HCT116 (cell line): Measurements from ENCODE around the gene FKBP9. TPM values are rescaled to one million over a fixed set of nuclear protein-coding genes. Genes with fewer than 3 reads are reported as not detected.

Source experiments
- ATAC-seq: fragments of 200-7000 bp; cut with Tn5 transposase; 2 replicates; pipeline ENCODE4 v1.9.1; 2020; ENCODE audit warnings: mild to moderate bottlenecking, moderate library complexity
- BruUV-seq: library from RNA; stranded (reverse); fragments of 400-500 nt; replicated peaks from 2 replicates; lab custom pipeline; 2021; lab: Mats Ljungman, UMichigan
- CTCF ChIA-PET: fragments of 300-600 bp; sonication (Branson Sonifier 250); formaldehyde crosslinking; loops from one replicate; lab custom pipeline; 2021; ENCODE audit warnings: antibody characterized with exemption; lab: Charles Lee
- POLR2A ChIA-PET: fragments of 300-600, 350-600 bp; sonication (Branson Sonifier 250); formaldehyde crosslinking; loops from one replicate; lab custom pipeline; 2021; ENCODE audit warnings: antibody characterized with exemption; lab: Charles Lee
- RAD21 ChIA-PET, 2 experiments: fragments of 300-600 bp; sonication (Branson Sonifier 250); formaldehyde crosslinking; loops; one replicate each; lab custom pipeline; 2023; ENCODE audit warnings: low total read pairs in 2 of 2; ENCODE audit not compliant: uncharacterized antibody in 2 of 2, unreplicated experiment in 2 of 2, low non-redundant PET in 1 of 2; lab: Charles Lee
- DNase-seq: peaks from one replicate; pipeline ENCODE4 v3.0.0-alpha.2; 2010; ENCODE audit warnings: low read depth, low spot score
- H2AFZ ChIP-seq: fragments of 200-600 bp; shearing (Covaris generic), sonication (generic); 2 replicates; pipeline ENCODE4 v1.6.1; 2017; ENCODE audit warnings: low read depth, mixed run types, mixed read lengths, antibody characterized with exemption, low read length; ENCODE audit not compliant: poor library complexity, severe bottlenecking
- H3K27ac ChIP-seq: 2 replicates; pipeline ENCODE4 v1.5.1; 2012; ENCODE audit warnings: low read depth, low read length
- H3K27me3 ChIP-seq: fragments of 200-600 bp; sonication (generic); 2 replicates; pipeline ENCODE4 v1.6.1; 2016; ENCODE audit warnings: mixed run types, low read length, mixed read lengths; ENCODE audit not compliant: insufficient read depth
- H3K36me3 ChIP-seq, 2 experiments: fragments of 200-500 bp in 1 of 2; fragments of 200-600 bp in 1 of 2; sonication (Bioruptor generic) in 1 of 2; sonication (generic) in 1 of 2; 2 replicates each; pipeline versions ENCODE4 v1.5.1 to v1.6.1; 2014 to 2016; ENCODE audit warnings: low read length in 2 of 2, inconsistent platforms in 1 of 2, mixed read lengths in 1 of 2, mixed run types in 1 of 2; ENCODE audit not compliant: insufficient read depth in 2 of 2, control insufficient read depth in 1 of 2
- H3K4me1 ChIP-seq, 2 experiments: fragments of 200-600 bp in 1 of 2; sonication (generic) in 1 of 2; 2 replicates each; pipeline versions ENCODE4 v1.5.1 to v1.6.1; 2012 to 2017; ENCODE audit warnings: low read length in 2 of 2, inconsistent platforms in 1 of 2, mild to moderate bottlenecking in 1 of 2, mixed read lengths in 1 of 2, mixed run types in 1 of 2, moderate library complexity in 1 of 2; ENCODE audit not compliant: insufficient read depth in 2 of 2, control insufficient read depth in 1 of 2
- H3K4me2 ChIP-seq: fragments of 200-600 bp; sonication (generic); 2 replicates; pipeline ENCODE4 v1.6.1; 2017; ENCODE audit warnings: mixed run types, low read length, mixed read lengths
- H3K4me3 ChIP-seq, 2 experiments: fragments of 200-600 bp in 1 of 2; sonication (generic) in 1 of 2; replicated peaks in 1 of 2; 2 replicates each; pipeline ENCODE4 v1.5.1; 2011 to 2016; ENCODE audit warnings: low read length in 2 of 2, control low read depth in 1 of 2, low read depth in 1 of 2, mild to moderate bottlenecking in 1 of 2, mixed read lengths in 1 of 2, mixed run types in 1 of 2
- H3K79me2 ChIP-seq: fragments of 200-600 bp; sonication (generic); 2 replicates; pipeline ENCODE4 v1.6.1; 2017; ENCODE audit warnings: mild to moderate bottlenecking, mixed run types, low read length, moderate library complexity, mixed read lengths; ENCODE audit not compliant: insufficient read depth
- H3K9ac ChIP-seq: fragments of 200-600 bp; sonication (generic); 2 replicates; pipeline ENCODE4 v1.6.1; 2016; ENCODE audit warnings: low read length, mixed read lengths
- H3K9me2 ChIP-seq: fragments of 200-600 bp; sonication (generic), shearing (Covaris generic); 2 replicates; pipeline ENCODE4 v1.6.1; 2017; ENCODE audit warnings: mixed run types, mild to moderate bottlenecking, moderate library complexity; ENCODE audit not compliant: insufficient read depth
- H3K9me3 ChIP-seq, 2 experiments: fragments of 200-500 bp in 1 of 2; fragments of 200-600 bp in 1 of 2; sonication (Bioruptor generic) in 1 of 2; sonication (generic) in 1 of 2; 2 replicates each; pipeline ENCODE4 v1.6.1; 2014 to 2017; ENCODE audit warnings: low read length in 2 of 2, mixed read lengths in 2 of 2, inconsistent platforms in 1 of 2, low read depth in 1 of 2, mild to moderate bottlenecking in 1 of 2, mixed run types in 1 of 2, moderate library complexity in 1 of 2; ENCODE audit not compliant: control insufficient read depth in 1 of 2, insufficient read depth in 1 of 2
- H4K20me1 ChIP-seq: fragments of 200-600 bp; sonication (generic), shearing (Covaris generic); 2 replicates; pipeline ENCODE4 v1.6.1; 2017; ENCODE audit warnings: mixed run types, mild to moderate bottlenecking, moderate library complexity; ENCODE audit not compliant: insufficient read depth
- ATF3 ChIP-seq: IDR thresholded peaks from 2 replicates; pipeline ENCODE4 v1.6.1; 2012
- CTCF ChIP-seq, 3 experiments: fragments of 200-600 bp in 1 of 3; sonication (generic) in 1 of 3; IDR thresholded peaks in 2 of 3; conservative IDR thresholded peaks in 1 of 3; 2 replicates each; pipeline ENCODE4 v1.5.1; 2012 to 2017; ENCODE audit warnings: low read depth in 2 of 3, low read length in 2 of 3, antibody characterized with exemption in 1 of 3, borderline replicate concordance in 1 of 3, control low read depth in 1 of 3, mild to moderate bottlenecking in 1 of 3, mixed read lengths in 1 of 3, mixed run types in 1 of 3, moderate library complexity in 1 of 3; ENCODE audit not compliant: insufficient read depth in 1 of 3
- EGR1 ChIP-seq: IDR thresholded peaks from 2 replicates; pipeline ENCODE4 v1.6.1; 2012; ENCODE audit warnings: low read depth
- ELF1 ChIP-seq: IDR thresholded peaks from 2 replicates; pipeline ENCODE4 v1.6.1; 2012; ENCODE audit warnings: low read depth, borderline replicate concordance
- EZH2 ChIP-seq: fragments of 200-600 bp; sonication (generic); IDR thresholded peaks from 2 replicates; pipeline ENCODE4 v1.6.1; 2017; ENCODE audit warnings: antibody characterized with exemption, mixed run types
- FOSL1 ChIP-seq: IDR thresholded peaks from 2 replicates; pipeline ENCODE4 v1.6.1; 2012; ENCODE audit warnings: low read depth
- JUND ChIP-seq: IDR thresholded peaks from 2 replicates; pipeline ENCODE4 v1.6.1; 2012
- MAX ChIP-seq: IDR thresholded peaks from 2 replicates; pipeline ENCODE4 v1.6.1; 2012
- POLR2AphosphoS5 ChIP-seq: IDR thresholded peaks from 2 replicates; pipeline ENCODE4 v1.6.1; 2011; ENCODE audit warnings: mild to moderate bottlenecking, low read depth, low read length, moderate library complexity
- RAD21 ChIP-seq: IDR thresholded peaks from 2 replicates; pipeline ENCODE4 v1.6.1; 2012; ENCODE audit warnings: low read depth, mild to moderate bottlenecking
- SIN3A ChIP-seq: IDR thresholded peaks from 2 replicates; pipeline ENCODE4 v1.6.1; 2012; ENCODE audit warnings: low read depth
- SP1 ChIP-seq: IDR thresholded peaks from 2 replicates; pipeline ENCODE4 v1.6.1; 2012; ENCODE audit warnings: low read depth
- SRF ChIP-seq: IDR thresholded peaks from 2 replicates; pipeline ENCODE4 v1.6.1; 2012; ENCODE audit warnings: low read depth
- TCF7L2 ChIP-seq: IDR thresholded peaks from 2 replicates; pipeline ENCODE4 v1.7.0; 2011; ENCODE audit warnings: borderline replicate concordance, inconsistent platforms; ENCODE audit not compliant: insufficient read depth, insufficient read length; ENCODE audit errors: extremely low read depth
- ZBTB33 ChIP-seq: IDR thresholded peaks from 2 replicates; pipeline ENCODE4 v1.6.1; 2011; ENCODE audit warnings: mild to moderate bottlenecking, low read length, moderate library complexity; ENCODE audit not compliant: insufficient replicate concordance; ENCODE audit errors: extremely low read depth
- ZFX ChIP-seq: fragments of 450-650 bp; IDR thresholded peaks from 2 replicates; pipeline ENCODE4 v1.6.1; 2017
- ZNF274 ChIP-seq: fragments of 200-500 bp; sonication (Bioruptor generic); IDR thresholded peaks from 2 replicates; pipeline ENCODE4 v1.6.1; 2014; ENCODE audit warnings: mild to moderate bottlenecking, low read depth, low read length, inconsistent platforms
- intact Hi-C: fragments of 100-400 bp; cut with micrococcal nuclease; formaldehyde crosslinking; loops from 2 replicates; pipeline ENCODE4 v1.10.0; 2022
- total RNA-seq: library from RNA; stranded (reverse); gene quantifications from one replicate; pipeline ENCODE4 v1.2.1, GENCODE V29; 2021; ENCODE audit not compliant: unreplicated experiment

Gene FKBP9
- total RNA-seq, 1 experiment from 2014 or later, result 85.6 TPM

- no peaks in the 10 kb centered on the region for H3K79me2 ChIP-seq
- ChIA-PET RAD21 (no interaction called here), CTCF (no interaction called here)
- H3K9me2 ChIP-seq, result no peaks in the 10 kb centered on the region
- H3K27me3 ChIP-seq, result no peaks in the 10 kb centered on the region
- H3K27ac ChIP-seq, result no peak overlapping the region
- peaks cover 2 to 5% of the 10 kb centered on the region in 2 experiments; a peak in 3 of 4 replicates for H3K4me1 ChIP-seq
- peaks cover 0 to 13% of the 10 kb centered on the region in 2 experiments; a peak in 2 of 4 replicates for H3K9me3 ChIP-seq
- ATAC-seq, result no peak
- H4K20me1 ChIP-seq, result no peaks in the 10 kb centered on the region
- BruUV-seq, result no TSS peak
- no peak overlapping the region for H3K4me2 ChIP-seq
- no peak overlapping the region for H2AFZ ChIP-seq
- TF ChIP-seq ZFX (no peak), ZBTB33 (no peak), ATF3 (no peak), ZNF274 (no peak), SIN3A (no peak), SRF (no peak), EZH2 (no peak), SP1 (no peak), CTCF (IDR thresholded peaks at IDR 0.05 in 2 of 3, conservative IDR thresholded peaks at IDR 0.05 in 1 of 3; ENCODE audit: borderline replicate concordance in 1 of 3, insufficient read depth in 1 of 3, low read depth in 2 of 3, low read length in 2 of 3) (no peak), FOSL1 (no peak), MAX (no peak), RAD21 (no peak), ELF1 (no peak), EGR1 (no peak), POLR2AphosphoS5 (no peak), TCF7L2 (no peak), JUND (no peak)
- TF ChIP-seq, all 23 proteins: peak for 0
- Histone ChIP-seq H3K4me3 (no peak overlapping the region), H3K36me3 (no peaks in the 10 kb centered on the region), H3K9ac (no peak overlapping the region)
- intact Hi-C loops, result no loop called here
- POLR2A ChIA-PET, result interaction anchor here (0.6 kb wide), 1 partner anchor 105 kb away, joined by 4 read pairs; no protein-coding TSS in a partner anchor
- no peak for DNase-seq
These were observed 9.7 kb upstream of the FKBP9 start for GRCh38 chr7:32947420-32947983.
